Retinal pigment epithelial cell (primary cell): ENCODE results near the gene STEAP3.

Experiments
- DNase-seq: peaks from one replicate; pipeline ENCODE4 v3.0.0-alpha.2; 2010; ENCODE audit warnings: low read depth
- H3K4me3 ChIP-seq: 2 replicates; pipeline ENCODE4 v1.5.1; 2011; ENCODE audit warnings: mild to moderate bottlenecking, low read length, control low read depth, moderate library complexity
- CTCF ChIP-seq: conservative IDR thresholded peaks from 2 replicates; pipeline ENCODE4 v1.5.1; 2011; ENCODE audit warnings: low read depth, low read length, control low read depth, inconsistent platforms

Gene STEAP3

GRCh38 chr2:119307419-119308140 is 83.9 kb downstream of the STEAP3 start:
- DNase-seq: no peak
- no peak for TF ChIP-seq CTCF
- no peak overlapping the region for H3K4me3 ChIP-seq

- no peak for TF ChIP-seq CTCF
- H3K4me3 ChIP-seq: no peak overlapping the region
- no peak for DNase-seq
Observed at GRCh38 chr2:119308793-119309330, 85.2 kb downstream of the STEAP3 start.

GRCh38 chr2:119311371-119311770 is 87.7 kb downstream of the STEAP3 start:
- H3K4me3 ChIP-seq: no peak overlapping the region
- no peak for DNase-seq
- no peak for TF ChIP-seq CTCF

DNA sequence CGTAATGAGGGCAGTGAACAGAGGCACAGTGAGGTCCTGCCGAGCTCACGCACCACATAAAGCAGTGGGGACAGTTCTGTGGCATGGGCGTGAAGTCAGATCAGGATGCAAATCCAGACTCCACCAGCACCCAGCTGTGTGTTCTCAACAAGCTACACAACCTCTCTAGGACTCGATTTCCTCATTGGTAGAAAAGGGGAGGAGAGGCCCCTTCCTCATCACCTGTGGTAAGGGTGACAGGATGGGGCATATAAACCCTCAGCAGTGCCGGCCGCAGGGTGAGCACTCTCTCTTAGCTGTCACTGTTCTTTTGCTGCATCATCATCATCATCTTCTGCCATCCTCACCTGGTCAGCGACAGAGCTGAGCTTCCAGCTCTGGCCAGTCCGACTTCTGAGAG is 88.2 kb downstream of the STEAP3 start:
- no peak for TF ChIP-seq CTCF
- H3K4me3 ChIP-seq: no peak overlapping the region
- no peak for DNase-seq
